ENCODE results near the gene WFDC1.
A peak's percentile ranks its signal among the peaks of the same experiment; 100 is the strongest.

Gene WFDC1

GRCh38 chr16:84351630-84352029 is 57.0 kb downstream of the WFDC1 start:
- no peak for DNase-seq (ENCODE audit: low spot score)

- DNase-seq (ENCODE audit: low spot score) = no peak
These were observed 59.6 kb downstream of the WFDC1 start for GRCh38 chr16:84354306-84354705.

- DNase-seq (ENCODE audit: low spot score) = no peak
These were observed 60.5 kb downstream of the WFDC1 start for GRCh38 chr16:84355149-84355548.

GRCh38 chr16:84356176-84356575 is 61.5 kb downstream of the WFDC1 start:
- no peak for DNase-seq (ENCODE audit: low spot score)

- no peak for DNase-seq (ENCODE audit: low spot score)
These were observed 62.0 kb downstream of the WFDC1 start for GRCh38 chr16:84356591-84357116.

- DNase-seq (ENCODE audit: low spot score) = no peak
These were observed 62.5 kb downstream of the WFDC1 start for GRCh38 chr16:84357191-84357651.

GRCh38 chr16:84358601-84359295 is 64.1 kb downstream of the WFDC1 start:
- no peak for DNase-seq (ENCODE audit: low spot score)

GRCh38 chr16:84359326-84359725 is 64.6 kb downstream of the WFDC1 start:
- DNase-seq (ENCODE audit: low spot score) = no peak

- peak; percentile 21 for DNase-seq (ENCODE audit: low spot score)
These were observed 65.5 kb downstream of the WFDC1 start for GRCh38 chr16:84360170-84360569.

GRCh38 chr16:84360748-84361147 is 66.1 kb downstream of the WFDC1 start:
- no peak for DNase-seq (ENCODE audit: low spot score)

- DNase-seq (ENCODE audit: low spot score) = no peak
These were observed 66.9 kb downstream of the WFDC1 start for GRCh38 chr16:84361546-84361945.

GRCh38 chr16:84362471-84362941 is 67.8 kb downstream of the WFDC1 start:
- DNase-seq (ENCODE audit: low spot score) = no peak

GRCh38 chr16:84366208-84366607 is 71.5 kb downstream of the WFDC1 start:
- DNase-seq (ENCODE audit: low spot score) = no peak

GRCh38 chr16:84367297-84367680 is 72.6 kb downstream of the WFDC1 start:
- DNase-seq (ENCODE audit: low spot score) = no peak

GRCh38 chr16:84367750-84368307 is 73.2 kb downstream of the WFDC1 start:
- no peak for DNase-seq (ENCODE audit: low spot score)

GRCh38 chr16:84368308-84368996 is 73.8 kb downstream of the WFDC1 start, which contains the start of gene ATP2C2:
Gene ATP2C2 (plus strand): TSS chr16:84368538. CDS start chr16:84368616, 78 bp downstream.
- DNase-seq (ENCODE audit: low spot score) = no peak

- DNase-seq (ENCODE audit: low spot score) = no peak
These were observed 74.4 kb downstream of the WFDC1 start for GRCh38 chr16:84369105-84369504.

- DNase-seq (ENCODE audit: low spot score) = no peak
These were observed 75.4 kb downstream of the WFDC1 start for GRCh38 chr16:84369938-84370627.

- DNase-seq (ENCODE audit: low spot score) = no peak
These were observed 76.3 kb downstream of the WFDC1 start for GRCh38 chr16:84370723-84371552.

GRCh38 chr16:84371553-84371865 is 76.8 kb downstream of the WFDC1 start:
- DNase-seq (ENCODE audit: low spot score) = no peak

GRCh38 chr16:84373907-84374489 is 79.3 kb downstream of the WFDC1 start:
- DNase-seq (ENCODE audit: low spot score) = no peak
